Activated CD4-positive, alpha-beta T cell treated with anti-CD3 and anti-CD28 coated beads for 36 hours (primary cell): Measurements from ENCODE around the gene GALR2. TPM values are rescaled to one million over a fixed set of nuclear protein-coding genes. Genes with fewer than 3 reads are reported as not detected.
A peak's percentile ranks its signal among the peaks of the same experiment; 100 is the strongest.
"Not testable (repeated sequence)": the region's sequence is repeated elsewhere in the genome, so short reads cannot be mapped to it uniquely, and the experiment has no call there.

ENCODE experiments used
- ATAC-seq: fragments of 200-7000 bp; cut with Tn5 transposase; one replicate; pipeline ENCODE4 v1.10.0; 2021; ENCODE audit warnings: mild to moderate bottlenecking, moderate library complexity
- CTCF ChIA-PET: fragments of 350-600 bp; sonication (Branson Sonifier 250); formaldehyde crosslinking; loops from one replicate; lab custom pipeline; 2021; ENCODE audit warnings: antibody characterized with exemption; lab: Charles Lee
- POLR2A ChIA-PET: fragments of 350-600 bp; sonication (Branson Sonifier 250); formaldehyde crosslinking; loops from one replicate; lab custom pipeline; 2021; ENCODE audit warnings: antibody characterized with exemption, inconsistent platforms; lab: Charles Lee
- DNase-seq: peaks from one replicate; pipeline ENCODE4 v3.0.0-alpha.2; 2020
- H3K27ac Mint-ChIP-seq: one replicate; pipeline ENCODE4 v1.8.0; 2021; ENCODE audit warnings: mixed read lengths
- H3K27me3 Mint-ChIP-seq: one replicate; pipeline ENCODE4 v1.8.0; 2021; ENCODE audit warnings: mixed read lengths
- H3K36me3 Mint-ChIP-seq: one replicate; pipeline ENCODE4 v1.8.0; 2021; ENCODE audit warnings: low read depth, mixed read lengths
- H3K4me1 Mint-ChIP-seq: one replicate; pipeline ENCODE4 v1.8.0; 2021; ENCODE audit warnings: mixed read lengths
- H3K4me3 Mint-ChIP-seq: one replicate; pipeline ENCODE4 v1.8.0; 2021; ENCODE audit warnings: mild to moderate bottlenecking, moderate library complexity, mixed read lengths
- H3K9me3 Mint-ChIP-seq: one replicate; pipeline ENCODE4 v1.8.0; 2021; ENCODE audit warnings: low read depth, mixed read lengths
- intact Hi-C, 2 experiments: fragments of 100-400 bp; cut with DNase I in 1 of 2; cut with micrococcal nuclease in 1 of 2; formaldehyde crosslinking; loops; one replicate each; pipeline versions ENCODE4 v1.14.2 to v1.15.1; 2022 to 2024; cut with DNase I, micrococcal nuclease
- total RNA-seq, 2 experiments: library from RNA; stranded (reverse); gene quantifications; one replicate each; pipeline ENCODE4 v1.2.3, GENCODE V29; 2021

Gene GALR2
- total RNA-seq, 2 experiments from 2014 or later: 5.9 to 6.4 TPM

- DNase-seq (peak; percentile 90), ATAC-seq (peak; percentile 79)
- H3K36me3 Mint-ChIP-seq: peaks cover 24% of the 10 kb centered on the region
- POLR2A ChIA-PET: interaction anchor here (0.6 to 1.8 kb wide), 7 partner anchors 9 to 297 kb away, joined by 4 to 19 read pairs (median 9); partner anchors contain the start of gene UBALD2
- H3K27ac Mint-ChIP-seq: peak within 1 kb of the TSS; percentile 100
- peaks cover 44% of the 10 kb centered on the region for H3K4me1 Mint-ChIP-seq
- CTCF ChIA-PET: interaction anchor here (0.9 to 1.3 kb wide), 5 partner anchors 8 to 227 kb away, joined by 3 to 5 read pairs (median 3); no protein-coding TSS in a partner anchor
- H3K9me3 Mint-ChIP-seq: no peaks in the 10 kb centered on the region
- intact Hi-C loops: loop anchor here in 1 of 2 experiments (1.0 to 5.0 kb wide), 6 partner anchors 31 to 655 kb away; partner anchors contain the start of genes EXOC7, JMJD6, METTL23 and PRPSAP1
- H3K27me3 Mint-ChIP-seq: peaks cover 28% of the 10 kb centered on the region
- H3K4me3 Mint-ChIP-seq: peak within 1 kb of the TSS; percentile 94
Measured at GRCh38 chr17:76072148-76072858, 2.3 kb upstream of the GALR2 start, which contains the start of gene SRP68. SRP68 (minus strand) TSS chr17:76072517; CDS start chr17:76072491, 26 bp downstream.

- Mint-ChIP-seq H3K27me3 (peaks cover 40% of the 10 kb centered on the region), H3K4me1 (peaks cover 56% of the 10 kb centered on the region), H3K36me3 (peaks cover 9% of the 10 kb centered on the region), H3K9me3 (no peaks in the 10 kb centered on the region), H3K27ac (no peak overlapping the region), H3K4me3 (peak overlapping the region; percentile 49)
- peak; percentile 60 for DNase-seq
- POLR2A ChIA-PET: no interaction called here
- CTCF ChIA-PET: interaction anchor here (0.6 to 1.5 kb wide), 2 partner anchors 62 to 65 kb away, joined by 3 to 5 read pairs; no protein-coding TSS in a partner anchor
- ATAC-seq: no peak
- intact Hi-C loops: loop anchor here in 1 of 2 experiments (5.0 kb wide), 1 partner anchor 63 kb away; no protein-coding TSS in a partner anchor
Measured at GRCh38 chr17:76075364-76076145, 974 bp downstream of the GALR2 start.

GRCh38 chr17:76076146-76076764, 1.7 kb downstream of the GALR2 start:
- H3K9me3 Mint-ChIP-seq: no peaks in the 10 kb centered on the region
- POLR2A ChIA-PET: no interaction called here

GRCh38 chr17:76076765-76077583, 2.4 kb downstream of the GALR2 start:
- peak; percentile 71 for DNase-seq
- Mint-ChIP-seq H3K27me3 (peaks cover 40% of the 10 kb centered on the region), H3K4me1 (peaks cover 44% of the 10 kb centered on the region), H3K4me3 (peak overlapping the region; percentile 57), H3K36me3 (peaks cover 3% of the 10 kb centered on the region), H3K9me3 (no peaks in the 10 kb centered on the region), H3K27ac (peak overlapping the region; percentile 51)
- intact Hi-C loops: loop anchor here in 1 of 2 experiments (5.0 kb wide), 1 partner anchor 65 kb away; no protein-coding TSS in a partner anchor
- ATAC-seq: no peak
- ChIA-PET CTCF (interaction anchor here (1.2 to 1.3 kb wide), 2 partner anchors 202 to 308 kb away, joined by 3 to 4 read pairs; no protein-coding TSS in a partner anchor), POLR2A (interaction anchor here (0.7 to 0.9 kb wide), 2 partner anchors 10 to 342 kb away, joined by 3 to 7 read pairs; no protein-coding TSS in a partner anchor)

More at GRCh38 chr17:76076146-76076764, 1.7 kb downstream of the GALR2 start:
- intact Hi-C loops: loop anchor here in 1 of 2 experiments (5.0 kb wide), 1 partner anchor 64 kb away; no protein-coding TSS in a partner anchor
- DNase-seq (peak; percentile 35), ATAC-seq (no peak)
- CTCF ChIA-PET: interaction anchor here (1.2 to 1.5 kb wide), 2 partner anchors 62 to 309 kb away, joined by 3 to 5 read pairs; no protein-coding TSS in a partner anchor
- Mint-ChIP-seq H3K27ac (no peak overlapping the region), H3K4me3 (peak overlapping the region; percentile 57), H3K4me1 (peaks cover 50% of the 10 kb centered on the region), H3K27me3 (peaks cover 40% of the 10 kb centered on the region), H3K36me3 (peaks cover 6% of the 10 kb centered on the region)

GRCh38 chr17:76077584-76078110, 3.1 kb downstream of the GALR2 start:
- peaks cover 3% of the 10 kb centered on the region for H3K36me3 Mint-ChIP-seq
- intact Hi-C loops: loop anchor here in 1 of 2 experiments (5.0 kb wide), 1 partner anchor 65 kb away; no protein-coding TSS in a partner anchor
- POLR2A ChIA-PET: interaction anchor here (0.6 to 0.9 kb wide), 5 partner anchors 9 to 341 kb away, joined by 3 to 12 read pairs (median 5); no protein-coding TSS in a partner anchor
- peaks cover 40% of the 10 kb centered on the region for H3K27me3 Mint-ChIP-seq
- no peaks in the 10 kb centered on the region for H3K9me3 Mint-ChIP-seq
- no peak overlapping the region for H3K4me3 Mint-ChIP-seq
- peaks cover 44% of the 10 kb centered on the region for H3K4me1 Mint-ChIP-seq
- CTCF ChIA-PET: interaction anchor here (0.8 to 1.3 kb wide), 2 partner anchors 202 to 222 kb away, joined by 3 to 4 read pairs; no protein-coding TSS in a partner anchor
- ATAC-seq (no peak), DNase-seq (no peak)
- H3K27ac Mint-ChIP-seq: no peak overlapping the region

- POLR2A ChIA-PET, H3K4me3 Mint-ChIP-seq: not testable (repeated sequence)
Measured at GRCh38 chr17:76078370-76078769, 3.8 kb downstream of the GALR2 start.

GRCh38 chr17:76078860-76079534, 4.4 kb downstream of the GALR2 start, which contains the start of gene ZACN:
ZACN (plus strand) TSS chr17:76079182; CDS start chr17:76079265, 83 bp downstream.
- peaks cover 37% of the 10 kb centered on the region for H3K27me3 Mint-ChIP-seq
- peaks cover 3% of the 10 kb centered on the region for H3K36me3 Mint-ChIP-seq

More at GRCh38 chr17:76078370-76078769, 3.8 kb downstream of the GALR2 start:
- intact Hi-C loops: loop anchor here in 1 of 2 experiments (5.0 kb wide), 1 partner anchor 66 kb away; no protein-coding TSS in a partner anchor
- not testable (repeated sequence) for H3K27ac Mint-ChIP-seq, H3K9me3 Mint-ChIP-seq, DNase-seq, ATAC-seq, H3K36me3 Mint-ChIP-seq
- Mint-ChIP-seq H3K27me3 (peaks cover 40% of the 10 kb centered on the region), H3K4me1 (peaks cover 42% of the 10 kb centered on the region)
- CTCF ChIA-PET: interaction anchor here (0.8 to 1.3 kb wide), 3 partner anchors 14 to 221 kb away, joined by 3 to 4 read pairs (median 3); no protein-coding TSS in a partner anchor

GRCh38 chr17:76079535-76079955, 5.0 kb downstream of the GALR2 start:
- POLR2A ChIA-PET: no interaction called here
- CTCF ChIA-PET: interaction anchor here (0.7 to 1.3 kb wide), 5 partner anchors 13 to 60 kb away, joined by 3 to 6 read pairs (median 3); no protein-coding TSS in a partner anchor
- no peak overlapping the region for H3K4me3 Mint-ChIP-seq
- peaks cover 36% of the 10 kb centered on the region for H3K27me3 Mint-ChIP-seq
- H3K9me3 Mint-ChIP-seq: no peaks in the 10 kb centered on the region
- ATAC-seq (no peak), DNase-seq (no peak)
- H3K36me3 Mint-ChIP-seq: peaks cover 5% of the 10 kb centered on the region
- intact Hi-C loops: loop anchor here in 1 of 2 experiments (5.0 kb wide), 1 partner anchor 67 kb away; no protein-coding TSS in a partner anchor
- no peak overlapping the region for H3K27ac Mint-ChIP-seq
- H3K4me1 Mint-ChIP-seq: peaks cover 42% of the 10 kb centered on the region

More at GRCh38 chr17:76078860-76079534, 4.4 kb downstream of the GALR2 start, which contains the start of gene ZACN:
- Mint-ChIP-seq H3K4me1 (peaks cover 42% of the 10 kb centered on the region), H3K27ac (no peak within 1 kb of the TSS), H3K9me3 (no peaks in the 10 kb centered on the region), H3K4me3 (no peak within 1 kb of the TSS)
- ChIA-PET POLR2A (no interaction called here), CTCF (interaction anchor here (0.7 to 1.3 kb wide), 4 partner anchors 13 to 27 kb away, joined by 3 to 6 read pairs (median 4); no protein-coding TSS in a partner anchor)
- intact Hi-C loops: loop anchor here in 1 of 2 experiments (5.0 kb wide), 1 partner anchor 67 kb away; no protein-coding TSS in a partner anchor
- no peak for DNase-seq
- ATAC-seq: no peak
